Measurements from ENCODE around the gene TMEM72. TPM values are rescaled to one million over a fixed set of nuclear protein-coding genes. Genes with fewer than 3 reads are reported as not detected.

The TMEM72 gene
- total and polyA plus RNA-seq, 9 donors: 0.04 to 0.16 (median 0.12) TPM; not detected in 1

DNA sequence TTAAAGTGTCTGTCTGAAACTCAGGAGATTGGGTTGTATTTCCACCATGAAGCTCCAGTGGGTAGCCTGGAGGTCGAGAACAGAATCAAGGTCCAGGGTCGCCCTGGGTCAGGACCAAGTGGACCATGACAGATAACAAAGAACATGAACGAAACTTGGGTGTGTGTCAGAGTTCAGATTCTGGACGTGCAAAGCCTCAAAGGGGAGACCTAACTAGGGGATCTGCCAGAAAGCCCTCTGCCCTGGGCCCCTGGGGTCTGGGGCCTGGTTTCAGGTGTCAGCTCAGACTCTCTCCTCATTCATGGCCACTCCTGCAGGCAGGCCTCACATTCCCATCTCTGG is 50.1 kb downstream of the TMEM72 start:
- Histone ChIP-seq H3K4me3 (ENCODE audit: low read length) (peak overlapping the region; percentile 66), H3K9me3 (replicated peaks; ENCODE audit: control insufficient read depth, low read depth, low read length) (peaks cover 3% of the 10 kb centered on the region), H3K27ac (ENCODE audit: low read length) (no peak overlapping the region), H3K36me3 (ENCODE audit: control insufficient read depth, insufficient read depth, low read length) (peaks cover 12% of the 10 kb centered on the region), H3K4me1 (ENCODE audit: control insufficient read depth, insufficient read depth, low read length) (peaks cover 80% of the 10 kb centered on the region), H3K27me3 (ENCODE audit: control insufficient read depth, insufficient read depth, low read length) (no peaks in the 10 kb centered on the region)
- 69% methylated on average over 4 of the region's 4 CpGs for WGBS (ENCODE audit: insufficient coverage)
- peak; percentile 4 for DNase-seq

DNA sequence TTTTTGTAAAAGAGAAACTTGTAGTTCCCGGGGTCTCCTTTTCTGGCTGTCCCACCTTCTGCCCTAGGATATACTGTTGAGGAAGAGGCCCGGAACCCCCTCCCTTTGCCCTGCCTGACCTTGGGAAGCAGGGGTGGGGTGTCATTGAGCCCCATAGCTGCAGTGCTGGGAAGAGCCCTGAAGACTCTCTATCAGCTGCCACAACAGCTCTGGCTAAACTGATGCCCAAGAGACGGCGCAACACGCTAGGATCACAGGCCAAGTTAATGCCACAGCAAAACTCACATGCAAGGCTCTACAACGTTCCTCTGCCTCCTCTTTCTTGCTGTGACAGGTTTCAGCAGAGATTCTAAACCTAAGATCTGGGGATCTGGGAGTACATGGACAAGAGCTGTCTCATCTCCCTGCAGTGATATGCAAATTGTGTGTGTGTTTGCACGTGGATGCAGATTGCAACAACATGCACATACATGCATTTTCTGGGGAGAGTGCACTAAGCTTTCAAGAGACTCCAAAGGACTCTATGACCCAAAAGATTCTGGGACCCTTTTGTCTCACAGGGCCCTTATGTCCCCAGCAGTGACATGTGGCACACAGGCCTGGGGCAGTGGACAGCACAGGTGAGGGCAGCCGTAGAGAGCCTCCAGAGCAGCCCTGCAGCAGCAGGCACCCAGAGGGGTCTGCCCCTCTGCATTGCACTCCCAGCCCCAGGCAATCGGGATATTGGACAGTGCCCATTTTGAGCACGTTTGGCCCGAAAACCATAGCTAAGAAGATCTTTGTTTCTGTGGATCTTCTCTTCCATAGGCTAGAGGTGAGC is 51.0 kb downstream of the TMEM72 start:
- DNase-seq: peak; percentile 9
- Histone ChIP-seq H3K9me3 (replicated peaks; ENCODE audit: control insufficient read depth, low read depth, low read length) (no peaks in the 10 kb centered on the region), H3K4me1 (ENCODE audit: control insufficient read depth, insufficient read depth, low read length) (peaks cover 88% of the 10 kb centered on the region), H3K4me3 (ENCODE audit: low read length) (peak overlapping the region; percentile 66), H3K27ac (ENCODE audit: low read length) (peak overlapping the region; percentile 93), H3K27me3 (ENCODE audit: control insufficient read depth, insufficient read depth, low read length) (no peaks in the 10 kb centered on the region), H3K36me3 (ENCODE audit: control insufficient read depth, insufficient read depth, low read length) (peaks cover 6% of the 10 kb centered on the region)
- 85% methylated on average over 6 of the region's 11 CpGs for WGBS (ENCODE audit: insufficient coverage)

DNA sequence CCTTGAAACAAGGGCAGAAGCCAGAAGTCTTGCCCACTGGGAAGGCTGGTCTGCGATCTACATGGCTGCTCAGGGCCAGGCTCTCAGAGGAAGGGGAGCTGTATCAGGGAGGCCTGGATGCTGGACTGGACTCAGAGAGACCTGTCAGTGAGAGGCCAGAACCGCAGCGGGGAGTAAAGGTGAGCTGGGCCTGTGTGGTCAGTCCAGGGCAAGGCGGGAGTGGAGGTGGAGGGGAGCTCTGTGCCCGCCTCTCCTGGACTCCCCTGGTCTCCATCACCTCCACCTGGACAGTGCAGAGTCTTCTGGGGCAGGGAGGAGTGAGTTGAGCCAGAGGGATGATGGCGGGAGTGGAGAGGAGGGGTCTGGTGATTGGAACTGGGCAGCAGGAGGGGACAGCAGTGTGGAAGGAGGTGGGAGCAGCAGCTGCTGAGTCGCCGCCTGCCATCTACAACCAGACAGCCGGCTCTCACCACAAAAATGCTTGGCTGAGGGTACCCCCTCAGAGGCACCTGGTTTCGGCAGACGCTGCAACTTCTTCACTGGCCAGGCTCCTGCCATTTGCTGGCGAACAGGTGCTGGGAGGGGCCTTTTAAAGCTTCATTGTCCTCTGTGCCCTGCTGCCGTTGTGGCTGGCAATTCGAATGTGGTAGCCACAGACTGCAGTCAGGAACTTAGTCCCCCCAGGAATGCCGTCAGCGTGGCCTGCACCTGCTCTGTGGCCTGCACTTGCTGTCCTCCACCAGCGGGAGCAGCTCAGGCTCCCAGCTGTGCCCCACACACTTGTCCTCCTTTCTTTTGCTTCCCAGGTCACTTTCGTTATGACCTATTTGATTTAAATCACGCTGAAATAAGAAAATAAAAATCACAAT is 52.0 kb downstream of the TMEM72 start:
- Histone ChIP-seq H3K27ac (ENCODE audit: low read length) (peak overlapping the region; percentile 93), H3K27me3 (ENCODE audit: control insufficient read depth, insufficient read depth, low read length) (no peaks in the 10 kb centered on the region), H3K4me1 (ENCODE audit: control insufficient read depth, insufficient read depth, low read length) (peaks cover 91% of the 10 kb centered on the region), H3K36me3 (ENCODE audit: control insufficient read depth, insufficient read depth, low read length) (peaks cover 6% of the 10 kb centered on the region), H3K9me3 (replicated peaks; ENCODE audit: control insufficient read depth, low read depth, low read length) (no peaks in the 10 kb centered on the region), H3K4me3 (ENCODE audit: low read length) (no peak overlapping the region)
- peak; percentile 84 for DNase-seq
- 75% methylated on average over 12 of the region's 19 CpGs for WGBS (ENCODE audit: insufficient coverage)

DNA sequence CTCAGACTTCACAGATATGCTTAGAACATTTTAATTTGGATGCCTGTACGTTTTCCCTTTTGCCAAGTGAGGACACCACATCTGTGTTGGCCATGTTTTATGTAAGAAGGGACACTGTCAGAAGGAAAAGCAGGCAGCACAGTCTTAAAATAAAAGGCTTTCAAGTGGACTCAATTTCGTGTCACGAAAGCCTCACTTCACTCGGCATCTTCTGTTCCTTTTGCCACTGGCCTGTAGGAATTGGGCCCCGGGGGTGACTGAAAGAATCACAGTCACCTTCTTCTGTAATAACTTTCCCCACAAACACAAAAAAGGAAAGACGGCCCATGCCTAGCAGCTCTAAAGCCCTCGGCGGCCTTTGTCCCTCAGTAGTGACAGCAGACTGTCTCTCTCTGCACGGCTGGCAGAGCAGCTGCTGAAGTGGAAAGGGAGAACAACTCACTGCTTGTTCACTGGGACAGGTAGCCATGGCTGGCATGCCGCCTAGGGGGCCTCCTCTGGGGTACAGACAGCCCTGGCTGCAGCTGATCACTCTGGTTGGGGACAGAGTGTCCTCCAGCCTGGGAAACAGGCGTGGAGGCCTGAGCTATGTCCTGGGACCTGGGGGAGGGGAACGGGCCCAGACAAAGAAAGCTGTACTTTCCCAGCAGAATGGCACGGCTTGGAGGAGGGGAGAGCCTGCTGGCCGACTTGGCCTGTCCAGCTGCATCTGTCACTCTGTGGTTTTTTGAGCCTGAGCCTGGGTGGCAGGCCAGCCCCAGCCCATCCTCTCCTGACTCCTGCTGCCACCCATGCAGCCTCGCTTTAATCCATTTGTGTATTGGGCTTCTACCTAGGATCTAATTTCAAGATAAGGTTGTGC is 52.9 kb downstream of the TMEM72 start:
- Histone ChIP-seq H3K9me3 (replicated peaks; ENCODE audit: control insufficient read depth, low read depth, low read length) (no peaks in the 10 kb centered on the region), H3K27me3 (ENCODE audit: control insufficient read depth, insufficient read depth, low read length) (no peaks in the 10 kb centered on the region), H3K27ac (ENCODE audit: low read length) (peak overlapping the region; percentile 93), H3K36me3 (ENCODE audit: control insufficient read depth, insufficient read depth, low read length) (peaks cover 10% of the 10 kb centered on the region), H3K4me1 (ENCODE audit: control insufficient read depth, insufficient read depth, low read length) (peaks cover 91% of the 10 kb centered on the region), H3K4me3 (ENCODE audit: low read length) (peak overlapping the region; percentile 14)
- WGBS (ENCODE audit: insufficient coverage): 40% methylated on average over 13 of the region's 15 CpGs
- peak; percentile 91 for DNase-seq

DNA sequence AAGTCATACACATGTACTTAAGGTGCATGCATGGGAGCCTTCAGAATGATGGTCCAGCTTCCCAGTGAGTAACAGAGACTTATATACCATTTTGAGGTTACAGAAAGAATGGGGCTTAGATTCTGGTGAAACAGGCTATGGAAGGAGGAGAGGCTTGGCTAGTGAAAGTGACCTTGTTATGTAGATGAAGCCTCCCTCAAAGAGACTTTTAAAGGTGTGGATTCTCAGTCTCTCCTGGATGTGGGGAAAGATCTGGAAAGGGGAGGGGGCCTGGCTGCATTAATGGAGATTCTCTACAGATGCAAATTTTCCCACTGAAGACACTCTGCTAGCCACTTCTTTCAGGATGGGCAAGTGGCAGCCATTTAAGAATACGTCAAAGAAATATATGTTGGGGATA is 54.0 kb downstream of the TMEM72 start:
- Histone ChIP-seq H3K27me3 (ENCODE audit: control insufficient read depth, insufficient read depth, low read length) (no peaks in the 10 kb centered on the region), H3K4me3 (ENCODE audit: low read length) (no peak overlapping the region), H3K9me3 (replicated peaks; ENCODE audit: control insufficient read depth, low read depth, low read length) (no peaks in the 10 kb centered on the region), H3K27ac (ENCODE audit: low read length) (peak overlapping the region; percentile 93), H3K36me3 (ENCODE audit: control insufficient read depth, insufficient read depth, low read length) (peaks cover 21% of the 10 kb centered on the region), H3K4me1 (ENCODE audit: control insufficient read depth, insufficient read depth, low read length) (peaks cover 96% of the 10 kb centered on the region)
- WGBS (ENCODE audit: insufficient coverage): no CpG with 5 or more reads among the region's 1 CpG
- no peak for DNase-seq

DNA sequence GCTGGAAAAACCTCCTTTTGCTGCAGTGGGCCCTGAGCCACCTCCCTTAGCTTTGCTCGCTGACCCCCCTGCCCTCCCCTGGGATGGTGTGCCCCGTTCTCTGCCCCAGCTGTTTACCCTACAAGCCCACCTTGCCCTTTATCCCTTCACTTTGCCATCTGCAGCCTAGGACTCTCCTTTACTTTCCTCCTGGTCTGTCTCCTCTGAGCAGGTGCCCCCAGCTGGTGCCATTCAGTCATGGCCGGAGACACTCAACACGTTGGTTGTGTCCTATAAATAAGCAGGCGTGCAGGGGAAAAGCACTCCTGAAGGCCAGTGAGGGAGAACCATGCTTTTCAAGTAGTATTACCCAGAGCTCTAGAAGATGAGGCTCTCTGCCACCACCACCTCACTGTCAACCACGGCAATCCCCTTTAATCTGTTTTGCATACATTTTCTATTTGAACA is 54.5 kb downstream of the TMEM72 start:
- peak overlapping the region; percentile 93 for H3K27ac ChIP-seq (ENCODE audit: low read length)

DNA sequence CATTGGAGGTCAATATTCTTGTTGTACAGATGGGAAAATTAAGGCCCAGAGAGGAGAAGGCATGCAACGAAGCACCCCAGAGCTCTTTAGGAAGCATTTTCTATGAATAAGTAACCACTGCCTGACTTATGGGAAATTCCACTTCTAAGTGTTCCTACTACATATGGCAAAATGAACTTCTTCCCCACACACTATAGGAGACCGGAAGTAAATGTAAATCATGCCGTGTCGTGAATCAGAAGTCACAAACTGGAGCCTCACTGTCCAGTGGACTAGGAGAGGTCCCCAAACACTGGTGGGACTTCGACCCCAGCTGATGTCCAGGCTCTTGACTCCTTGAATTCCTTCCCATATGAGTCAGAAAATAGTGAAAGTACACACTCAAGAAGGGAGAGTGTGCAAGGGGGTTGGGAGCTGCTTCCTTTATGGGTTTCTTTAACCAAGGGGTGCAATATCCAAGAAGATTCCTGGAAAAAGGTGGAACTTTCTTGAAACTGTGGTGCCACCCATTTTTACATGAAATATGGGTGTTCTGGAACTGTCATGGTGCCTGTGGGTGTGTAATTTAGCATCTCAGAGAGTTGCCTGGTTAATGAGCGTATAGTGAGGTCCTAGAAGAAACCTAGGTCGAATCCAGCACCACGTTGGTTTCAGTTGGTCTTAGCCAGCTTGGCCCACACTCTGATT is 55.1 kb downstream of the TMEM72 start:
- peaks cover 86% of the 10 kb centered on the region for H3K4me1 ChIP-seq (ENCODE audit: control insufficient read depth, insufficient read depth, low read length)
- H3K9me3 ChIP-seq (replicated peaks; ENCODE audit: control insufficient read depth, low read depth, low read length): no peaks in the 10 kb centered on the region
- 46% methylated on average over 3 of the region's 8 CpGs for WGBS (ENCODE audit: insufficient coverage)
- no peak overlapping the region for H3K4me3 ChIP-seq (ENCODE audit: low read length)
- H3K27me3 ChIP-seq (ENCODE audit: control insufficient read depth, insufficient read depth, low read length): no peaks in the 10 kb centered on the region
- DNase-seq: no peak
- peak overlapping the region; percentile 93 for H3K27ac ChIP-seq (ENCODE audit: low read length)
- H3K36me3 ChIP-seq (ENCODE audit: control insufficient read depth, insufficient read depth, low read length): peaks cover 32% of the 10 kb centered on the region

More for the DNA sequence above, 54.5 kb downstream of the TMEM72 start:
- no peaks in the 10 kb centered on the region for H3K9me3 ChIP-seq (replicated peaks; ENCODE audit: control insufficient read depth, low read depth, low read length)
- no peaks in the 10 kb centered on the region for H3K27me3 ChIP-seq (ENCODE audit: control insufficient read depth, insufficient read depth, low read length)
- peaks cover 91% of the 10 kb centered on the region for H3K4me1 ChIP-seq (ENCODE audit: control insufficient read depth, insufficient read depth, low read length)
- DNase-seq: peak; percentile 67
- 73% methylated on average over 5 of the region's 6 CpGs for WGBS (ENCODE audit: insufficient coverage)
- H3K4me3 ChIP-seq (ENCODE audit: low read length): no peak overlapping the region
- peaks cover 26% of the 10 kb centered on the region for H3K36me3 ChIP-seq (ENCODE audit: control insufficient read depth, insufficient read depth, low read length)

DNA sequence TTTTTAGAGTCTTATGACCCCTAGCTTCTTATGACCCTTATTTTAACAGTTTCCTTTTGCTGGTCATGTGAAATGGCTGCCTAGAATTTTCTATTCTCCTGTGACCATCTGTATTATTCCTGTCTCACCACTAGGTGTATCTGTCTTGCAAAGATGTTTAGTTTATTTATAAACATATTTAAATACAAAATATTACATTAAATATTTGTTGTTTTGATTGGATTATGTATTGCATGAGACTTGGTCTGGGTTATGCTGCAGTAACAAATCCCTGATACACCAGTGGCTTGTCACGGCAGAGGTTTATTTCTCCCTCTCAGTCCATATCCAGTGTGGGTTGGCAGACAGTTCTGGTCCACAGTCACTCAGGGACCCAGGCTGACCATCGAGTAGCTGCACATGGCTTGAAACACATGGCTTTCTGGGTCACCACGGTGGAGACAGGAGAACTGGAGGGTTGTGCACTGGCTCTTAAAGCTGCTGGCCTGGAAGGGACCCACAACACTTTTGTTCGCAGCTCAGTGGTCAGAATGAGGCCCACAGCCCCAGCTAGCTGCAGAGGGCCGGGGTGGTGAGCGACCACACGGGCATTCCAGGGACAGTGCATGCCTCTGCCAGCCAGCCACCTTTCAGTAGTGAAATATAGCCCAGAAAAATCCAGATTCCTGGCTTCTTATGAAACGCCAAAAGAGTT is 55.8 kb downstream of the TMEM72 start:
- peak overlapping the region; percentile 31 for H3K27ac ChIP-seq (ENCODE audit: low read length)
- no peak overlapping the region for H3K4me3 ChIP-seq (ENCODE audit: low read length)
- H3K9me3 ChIP-seq (replicated peaks; ENCODE audit: control insufficient read depth, low read depth, low read length): no peaks in the 10 kb centered on the region
- 71% methylated on average over 3 of the region's 8 CpGs for WGBS (ENCODE audit: insufficient coverage)
- H3K27me3 ChIP-seq (ENCODE audit: control insufficient read depth, insufficient read depth, low read length): no peaks in the 10 kb centered on the region
- peaks cover 39% of the 10 kb centered on the region for H3K36me3 ChIP-seq (ENCODE audit: control insufficient read depth, insufficient read depth, low read length)
- H3K4me1 ChIP-seq (ENCODE audit: control insufficient read depth, insufficient read depth, low read length): peaks cover 84% of the 10 kb centered on the region
- DNase-seq: no peak

DNA sequence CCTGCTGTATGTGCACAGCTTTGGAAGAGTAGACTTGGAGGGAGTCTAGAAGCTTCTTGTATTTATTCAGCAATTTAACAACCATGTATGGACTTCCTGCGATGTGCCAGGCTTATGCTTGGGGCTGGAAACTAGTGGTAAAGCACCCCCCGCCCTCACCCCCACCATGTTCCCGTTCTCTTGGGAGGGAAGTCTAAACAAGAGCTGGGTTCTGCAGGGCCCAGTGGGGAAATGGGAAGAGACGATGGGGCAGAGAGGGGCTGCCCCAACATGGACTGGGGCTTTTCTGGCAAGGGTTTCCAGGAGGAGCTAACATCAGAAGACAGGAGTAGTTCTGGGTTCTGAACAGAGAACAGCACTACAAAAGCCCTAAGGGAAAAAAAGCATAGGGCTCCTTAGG is 56.5 kb downstream of the TMEM72 start:
- Histone ChIP-seq H3K4me1 (ENCODE audit: control insufficient read depth, insufficient read depth, low read length) (peaks cover 84% of the 10 kb centered on the region), H3K36me3 (ENCODE audit: control insufficient read depth, insufficient read depth, low read length) (peaks cover 42% of the 10 kb centered on the region), H3K27ac (ENCODE audit: low read length) (peak overlapping the region; percentile 31), H3K4me3 (ENCODE audit: low read length) (no peak overlapping the region), H3K9me3 (replicated peaks; ENCODE audit: control insufficient read depth, low read depth, low read length) (no peaks in the 10 kb centered on the region), H3K27me3 (ENCODE audit: control insufficient read depth, insufficient read depth, low read length) (no peaks in the 10 kb centered on the region)
- WGBS (ENCODE audit: insufficient coverage): 86% methylated on average over 1 of the region's 4 CpGs
- no peak for DNase-seq

Data from muscle of leg (tissue), 11 donors.